NCI-H226 (cell line): ENCODE measurements around the gene PUM1.

Experiments used
- DNase-seq: peaks from one replicate; pipeline ENCODE4 v3.0.0-alpha.2; 2015

PUM1 gene

DNA sequence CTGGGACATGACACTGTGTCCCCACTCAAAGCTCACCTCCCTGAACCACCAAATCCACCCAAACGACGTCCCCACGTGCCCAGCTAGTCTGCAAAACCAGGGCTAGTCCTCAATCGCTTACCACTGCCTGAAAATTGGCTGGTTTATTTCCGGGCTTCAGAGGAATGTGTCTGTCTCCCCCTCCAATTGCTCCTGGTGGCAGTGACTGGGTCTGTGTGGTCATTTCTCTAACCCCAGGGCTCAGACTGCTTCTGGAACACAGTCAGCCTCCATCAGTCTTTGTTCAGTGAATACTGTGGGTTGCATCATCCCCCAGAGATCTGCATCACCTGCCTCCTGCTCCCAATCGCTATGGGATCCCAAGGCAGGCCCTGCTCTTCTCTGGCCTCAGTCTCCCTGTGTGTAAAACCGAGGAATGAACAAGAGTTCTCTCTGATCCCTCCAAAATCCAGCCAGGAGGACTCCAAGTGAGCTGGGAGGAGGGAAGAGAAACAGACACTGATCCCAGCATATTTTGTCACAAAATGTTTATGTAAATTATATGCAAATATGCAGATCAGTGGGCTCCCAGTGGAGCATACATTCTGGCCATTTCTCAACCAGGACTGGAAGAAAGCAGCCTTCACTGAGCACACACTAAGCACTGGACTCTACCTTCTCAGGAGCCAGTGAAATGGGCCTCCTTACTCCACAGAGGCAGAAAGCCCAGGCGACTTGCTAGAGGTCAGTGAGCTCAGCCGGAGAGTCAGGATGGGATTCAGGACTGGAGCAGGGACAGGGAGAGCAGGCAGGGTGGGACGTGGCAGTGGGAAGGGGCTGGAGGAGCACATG, 177.8 kb downstream of the PUM1 start:
- DNase-seq, result no peak

DNA sequence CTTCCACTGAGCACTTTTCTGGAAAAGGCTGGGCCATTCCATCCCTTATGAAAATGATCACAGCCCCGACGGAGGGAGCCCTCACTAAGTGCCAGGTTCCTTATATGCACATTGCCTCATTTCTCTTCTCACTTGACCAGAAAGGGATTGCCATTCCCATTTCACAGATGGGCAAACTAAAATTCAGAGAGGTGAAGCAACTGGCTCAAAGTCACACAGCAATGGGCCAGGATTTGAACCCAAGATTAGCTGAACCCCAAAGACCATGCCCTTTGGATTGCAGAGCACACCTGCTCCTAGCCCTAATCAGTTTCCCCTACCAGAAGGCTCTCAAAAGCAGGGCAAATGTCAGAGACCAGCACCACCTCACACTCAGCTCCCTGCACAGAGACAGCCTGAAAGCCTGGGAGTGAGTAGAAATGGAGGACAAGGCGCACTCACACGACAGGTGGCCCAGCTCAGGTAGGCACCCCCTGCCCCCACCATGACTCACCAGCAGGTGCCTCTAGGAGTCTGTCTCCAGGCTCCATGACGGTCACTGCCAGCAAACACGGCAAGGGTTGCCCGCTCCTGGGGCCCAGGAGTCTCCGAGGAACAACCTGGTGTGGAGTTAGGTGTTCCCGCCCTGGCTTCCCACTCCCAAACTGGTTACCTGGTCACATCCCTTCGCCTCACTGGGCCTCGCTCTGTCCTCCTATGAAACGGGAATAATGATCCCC, 178.6 kb downstream of the PUM1 start:
- DNase-seq, result no peak

- DNase-seq, result no peak
Measured at GRCh38 chr1:30885570-30886522, 179.7 kb downstream of the PUM1 start.

DNA sequence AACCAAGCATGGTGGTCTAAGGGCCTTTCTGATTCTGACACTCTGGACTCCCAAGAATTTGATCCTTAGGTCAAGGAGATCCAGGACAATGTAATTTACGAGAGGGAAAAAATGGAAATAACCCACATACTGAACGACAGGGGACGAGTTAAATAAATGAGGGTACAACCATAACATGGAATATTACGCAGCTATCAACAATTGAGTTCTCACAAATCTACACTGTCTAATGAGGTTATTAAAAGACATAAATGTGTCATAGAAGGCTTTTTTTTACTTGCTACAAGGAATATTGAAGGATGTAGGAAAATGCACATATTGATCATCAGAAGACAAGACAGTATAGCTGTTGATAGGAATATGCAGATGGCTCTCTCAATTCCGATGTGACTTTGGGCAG, 180.8 kb downstream of the PUM1 start:
- DNase-seq, result no peak

DNA sequence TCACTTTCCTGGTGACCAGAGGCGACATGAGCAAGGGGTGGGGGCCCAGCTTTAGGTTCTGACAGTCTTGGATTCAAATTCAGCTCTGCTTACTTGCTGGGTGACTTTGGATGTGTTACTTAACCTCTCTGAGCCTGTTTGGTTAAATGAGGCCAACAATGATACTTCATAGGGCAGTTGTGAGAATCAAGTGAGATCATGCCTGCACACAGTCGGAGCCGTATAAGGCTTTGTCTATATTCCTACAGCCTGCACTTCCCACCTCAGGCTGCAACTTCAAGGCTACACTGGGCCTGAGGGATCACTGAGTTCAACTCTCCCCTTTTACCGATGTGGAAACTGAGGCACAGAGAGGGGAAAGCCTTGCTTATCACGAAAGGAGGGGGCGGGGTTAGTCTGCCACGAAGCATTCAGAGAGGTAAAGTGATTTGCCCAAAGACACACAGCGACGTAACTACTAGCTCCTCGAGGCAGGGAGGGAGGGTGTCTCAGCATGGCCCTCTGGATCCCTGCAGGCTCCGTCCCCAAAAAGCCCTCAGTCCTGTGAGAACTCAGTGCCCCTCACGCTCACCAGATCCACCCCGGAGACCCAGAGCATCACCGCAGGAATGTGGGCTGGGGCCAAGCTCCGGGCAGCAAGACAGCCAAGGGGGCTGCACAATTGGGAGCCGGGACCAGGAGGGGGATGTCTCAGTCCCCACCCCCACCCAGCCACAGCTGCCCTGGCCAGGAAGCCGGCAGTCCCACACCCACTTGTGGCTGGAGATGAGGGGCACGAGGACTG, 181.9 kb downstream of the PUM1 start:
- DNase-seq, result no peak

GRCh38 chr1:30882678-30883388, 182.7 kb downstream of the PUM1 start:
- DNase-seq, result no peak
